ENCODE measurements around the gene KRT83. TPM values are rescaled to one million over a fixed set of nuclear protein-coding genes. Genes with fewer than 3 reads are reported as not detected.

The KRT83 gene
- total and polyA plus RNA-seq, 10 of the 15 experiments (the other 5 are each of a cell fraction or from before 2014, with no cell fraction given), result not detected

- no peak for TF ChIP-seq POLR2A (IDR thresholded peaks at IDR 0.05; ENCODE audit: low read depth, low read length)
- TF ChIP-seq PML (IDR thresholded peaks at IDR 0.05; ENCODE audit: low read length), result no peak
- TF ChIP-seq IKZF2 (IDR thresholded peaks at IDR 0.05), result no peak
- TF ChIP-seq MYC (IDR thresholded peaks at IDR 0.05; ENCODE audit: insufficient read depth, insufficient read length, insufficient replicate concordance, low read length, severe bottlenecking), result no peak
- TF ChIP-seq MXI1 (IDR thresholded peaks at IDR 0.05; ENCODE audit: low read depth, low read length), result no peak
- no peak for TF ChIP-seq NR2F1 (conservative IDR thresholded peaks at IDR 0.05)
- TF ChIP-seq YBX1 (IDR thresholded peaks at IDR 0.05), result no peak
Observed at GRCh38 chr12:52310622-52311284, 10.4 kb downstream of the KRT83 start (continued).

- H3K4me2 ChIP-seq (ENCODE audit: control insufficient read depth, insufficient read depth), result no peak overlapping the region
- no peak for TF ChIP-seq SUZ12 (IDR thresholded peaks at IDR 0.05; ENCODE audit: unreplicated experiment)
- TF ChIP-seq BCLAF1 (IDR thresholded peaks at IDR 0.05), result no peak
- no peak for TF ChIP-seq DPF2 (IDR thresholded peaks at IDR 0.05)
- no peak for TF ChIP-seq E2F8 (IDR thresholded peaks at IDR 0.05; ENCODE audit: low read depth, partially characterized antibody)
- no peak for TF ChIP-seq BCL11A (IDR thresholded peaks at IDR 0.05; ENCODE audit: low read depth, low read length)
- TF ChIP-seq PAX5 (IDR thresholded peaks at IDR 0.05; ENCODE audit: borderline replicate concordance, low read depth, low read length), result no peak
- TF ChIP-seq ZNF274 (IDR thresholded peaks at IDR 0.05; ENCODE audit: insufficient read depth, insufficient read length), result no peak
- no peak for TF ChIP-seq SMC3 (IDR thresholded peaks at IDR 0.05; ENCODE audit: borderline replicate concordance, low read length)
- TF ChIP-seq YY1 (IDR thresholded peaks at IDR 0.05; ENCODE audit: low read depth, low read length), result no peak
- TF ChIP-seq NFYB (IDR thresholded peaks at IDR 0.05; ENCODE audit: insufficient read depth, low read depth, low read length), result no peak
- no peak for TF ChIP-seq CHD2 (IDR thresholded peaks at IDR 0.05; ENCODE audit: borderline replicate concordance, low read depth, low read length)
- TF ChIP-seq SMAD5 (IDR thresholded peaks at IDR 0.05; ENCODE audit: low read depth), result no peak
Observed at GRCh38 chr12:52308806-52309425, 12.3 kb downstream of the KRT83 start.

More at GRCh38 chr12:52308806-52309425, 12.3 kb downstream of the KRT83 start:
- Histone ChIP-seq H3K27me3 (replicated peaks in 1 of 2; ENCODE audit: control insufficient read depth in 2 of 2, insufficient read depth in 2 of 2, low read length in 1 of 2) (peaks cover 14 to 18% of the 10 kb centered on the region in 2 experiments; a peak in 3 of 4 replicates), H3K9ac (ENCODE audit: control insufficient read depth, insufficient read depth, low read length) (no peak overlapping the region), H3K9me3 (replicated peaks; ENCODE audit: control insufficient read depth, insufficient read depth, low read length) (no peaks in the 10 kb centered on the region), H3K79me2 (ENCODE audit: control insufficient read depth, insufficient read depth, low read length) (no peaks in the 10 kb centered on the region), H4K20me1 (ENCODE audit: control insufficient read depth, insufficient read depth) (no peaks in the 10 kb centered on the region), H3K4me1 (ENCODE audit: control insufficient read depth, insufficient read depth, low read length) (peaks cover 9% of the 10 kb centered on the region), H3K4me3 (no peak overlapping the region), H3K27ac (ENCODE audit: control insufficient read depth, insufficient read depth) (no peak overlapping the region), H2AFZ (ENCODE audit: control insufficient read depth, low read depth, low read length) (no peak overlapping the region), H3K36me3 (ENCODE audit: control insufficient read depth in 2 of 2, insufficient read depth in 2 of 2, low read length in 1 of 2) (no peaks in the 10 kb centered on the region)
- ChIA-PET CTCF (interaction anchor here (0.7 to 3.7 kb wide), 6 partner anchors 15 to 123 kb away, joined by 3 to 18 read pairs (median 4); no protein-coding TSS in a partner anchor), RAD21 (ENCODE audit: unreplicated experiment) (no interaction called here), SMC1A (ENCODE audit: uncharacterized antibody, unreplicated experiment) (interaction anchor here (0.6 kb wide), 1 partner anchor 25 kb away, joined by 3 read pairs; no protein-coding TSS in a partner anchor), POLR2A (no interaction called here)
- intact Hi-C loops (cut with micrococcal nuclease; ENCODE audit: unreplicated experiment), result no loop called here
- FAIRE-seq (no peak), ATAC-seq (no peak), DNase-seq (ENCODE audit: low read depth, low spot score) (no peak)
- WGBS (ENCODE audit: insufficient coverage, insufficient replicate concordance, low lambda C conversion rate, missing lambda C conversion rate), result 41% methylated on average over 15 of the region's 15 CpGs
- in situ Hi-C loops (cut with MboI), result no loop called here
- BruUV-seq (replicated peaks), result no TSS peak

Measured in GM12878 (cell line).